GM12878 (cell line): ENCODE results near the gene DONSON.

Experiments used
- CTCF ChIP-seq, 3 experiments: IDR thresholded peaks in 2 of 3; conservative IDR thresholded peaks in 1 of 3; 2 replicates each; pipeline ENCODE4 v1.5.1; 2011; ENCODE audit warnings: low read depth in 3 of 3, low read length in 3 of 3, mild to moderate bottlenecking in 3 of 3, control low read depth in 2 of 3, moderate library complexity in 2 of 3, inconsistent platforms in 1 of 3, mixed read lengths in 1 of 3; ENCODE audit not compliant: control insufficient read depth in 2 of 3, insufficient read depth in 1 of 3; ENCODE audit errors: extremely low read depth in 1 of 3
- MTA3 ChIP-seq: IDR thresholded peaks from 2 replicates; pipeline ENCODE4 v1.6.1; 2012; ENCODE audit warnings: low read length, inconsistent platforms, borderline replicate concordance
- SP1 ChIP-seq: IDR thresholded peaks from one replicate; pipeline ENCODE4 v1.6.1; 2011; ENCODE audit warnings: low read depth, low read length
- TAF1 ChIP-seq: IDR thresholded peaks from 2 replicates; pipeline ENCODE4 v1.6.1; 2011; ENCODE audit warnings: mild to moderate bottlenecking, low read depth, low read length, borderline replicate concordance
- TARDBP ChIP-seq: IDR thresholded peaks from 2 replicates; pipeline ENCODE4 v1.6.1; 2016; ENCODE audit warnings: borderline replicate concordance
- USF1 ChIP-seq: IDR thresholded peaks from 2 replicates; pipeline ENCODE4 v1.6.1; 2011; ENCODE audit warnings: borderline replicate concordance, low read depth, mild to moderate bottlenecking, moderate library complexity, mixed read lengths, low read length; ENCODE audit not compliant: insufficient read depth; ENCODE audit errors: extremely low read length
- ZNF384 ChIP-seq: IDR thresholded peaks from 2 replicates; pipeline ENCODE4 v1.6.1; 2012; ENCODE audit warnings: low read depth, mild to moderate bottlenecking, low read length, improper control_type of control experiment, borderline replicate concordance

GRCh38 chr21:33552093-33552998 is 36.1 kb downstream of the DONSON start:
- TF ChIP-seq TARDBP, result no peak
- no peak for TF ChIP-seq CTCF (IDR thresholded peaks at IDR 0.05 in 2 of 3, conservative IDR thresholded peaks at IDR 0.05 in 1 of 3; ENCODE audit: control insufficient read depth in 2 of 3, extremely low read depth in 1 of 3, insufficient read depth in 1 of 3, low read depth in 3 of 3, low read length in 3 of 3)
- TF ChIP-seq TAF1, result no peak
- no peak for TF ChIP-seq USF1
- no peak for TF ChIP-seq MTA3
- TF ChIP-seq SP1, result no peak
- TF ChIP-seq ZNF384, result no peak
